Tibial artery (tissue), 4 donors: ENCODE results near the gene BAHCC1.

Experiments used
- DNase-seq, 2 donors: peaks; one replicate each; pipeline ENCODE4 v3.0.0-alpha.2; 2019
- H3K27ac ChIP-seq, 2 donors: fragments of 200-600 bp; sonication (generic) in 1 of 2; 1 replicate in 1 of 2; 2 replicates in 1 of 2; pipeline ENCODE4 v1.5.1; 2018 to 2019; ENCODE audit warnings: mild to moderate bottlenecking in 1 of 2
- H3K27me3 ChIP-seq, 2 donors: fragments of 200-600 bp; sonication (generic) in 1 of 2; one replicate each; pipeline versions ENCODE4 v1.5.1 to v1.6.0; 2016 to 2019
- H3K36me3 ChIP-seq, 3 donors: fragments of 200-600 bp; sonication (generic) in 2 of 3; one replicate each; pipeline ENCODE4 v1.5.1; 2016 to 2019; ENCODE audit warnings: mild to moderate bottlenecking in 2 of 3
- H3K4me1 ChIP-seq, 4 donors: fragments of 200-600 bp; sonication (generic) in 2 of 4; 1 replicate in 3 of 4; 2 replicates in 1 of 4; pipeline ENCODE4 v1.5.1; 2016 to 2019
- H3K4me3 ChIP-seq, 2 donors: fragments of 200-600 bp; sonication (generic) in 1 of 2; 1 replicate in 1 of 2; 2 replicates in 1 of 2; pipeline ENCODE4 v1.5.1; 2018 to 2019; ENCODE audit warnings: mild to moderate bottlenecking in 2 of 2
- H3K9me3 ChIP-seq, 3 donors: fragments of 200-600 bp; sonication (generic) in 1 of 3; one replicate each; pipeline ENCODE4 v1.5.1; 2016 to 2019
- intact Hi-C: fragments of 100-400 bp; cut with DNase I; formaldehyde crosslinking; loops from one replicate; pipeline ENCODE4 v1.15.0; 2023; ENCODE audit warnings: low total_unique reads
- TF ChIP-seq, protein P1 (sequence below), 2 experiments: fragments of 200-600 bp in 1 of 2; fragments of 450-650 bp in 1 of 2; IDR thresholded peaks; one replicate each; pipeline ENCODE4 v1.5.1; 2017 to 2019; ENCODE audit warnings: antibody characterized with exemption in 2 of 2, mild to moderate bottlenecking in 1 of 2, moderate library complexity in 1 of 2

Gene BAHCC1

DNA sequence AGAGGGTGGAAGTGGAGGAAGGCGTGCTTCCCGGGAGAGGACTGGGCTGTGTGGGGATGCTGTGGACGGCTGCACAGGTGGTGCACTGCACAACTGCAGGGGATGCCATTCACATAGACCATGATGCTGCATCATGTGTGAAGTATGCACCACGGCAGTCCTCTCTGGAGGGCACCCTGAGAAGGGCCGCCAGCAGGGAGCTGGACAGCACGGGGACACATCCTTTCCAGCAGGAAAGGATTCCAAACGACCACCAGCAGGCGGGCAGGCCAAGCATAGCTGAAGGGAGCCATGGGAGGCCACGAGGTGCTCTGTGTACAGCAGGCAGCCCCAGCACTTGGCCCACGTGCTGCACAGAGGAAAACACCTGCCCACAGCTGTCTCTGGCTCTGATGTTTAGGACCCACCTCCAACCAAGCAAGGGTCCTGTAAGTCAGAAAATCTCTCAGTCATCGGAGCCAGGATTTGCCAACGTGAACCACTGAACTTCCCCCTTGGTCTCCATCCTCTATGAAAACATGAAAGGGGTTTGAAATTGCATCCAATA lies 107.3 kb downstream of the BAHCC1 start:
- H3K27me3 ChIP-seq, result no peaks in the 10 kb centered on the region
- intact Hi-C loops, result no loop called here
- no peak for DNase-seq
- no peaks in the 10 kb centered on the region for H3K36me3 ChIP-seq
- H3K27ac ChIP-seq, result no peak overlapping the region
- no peaks in the 10 kb centered on the region for H3K9me3 ChIP-seq
- TF ChIP-seq, protein P1, sequence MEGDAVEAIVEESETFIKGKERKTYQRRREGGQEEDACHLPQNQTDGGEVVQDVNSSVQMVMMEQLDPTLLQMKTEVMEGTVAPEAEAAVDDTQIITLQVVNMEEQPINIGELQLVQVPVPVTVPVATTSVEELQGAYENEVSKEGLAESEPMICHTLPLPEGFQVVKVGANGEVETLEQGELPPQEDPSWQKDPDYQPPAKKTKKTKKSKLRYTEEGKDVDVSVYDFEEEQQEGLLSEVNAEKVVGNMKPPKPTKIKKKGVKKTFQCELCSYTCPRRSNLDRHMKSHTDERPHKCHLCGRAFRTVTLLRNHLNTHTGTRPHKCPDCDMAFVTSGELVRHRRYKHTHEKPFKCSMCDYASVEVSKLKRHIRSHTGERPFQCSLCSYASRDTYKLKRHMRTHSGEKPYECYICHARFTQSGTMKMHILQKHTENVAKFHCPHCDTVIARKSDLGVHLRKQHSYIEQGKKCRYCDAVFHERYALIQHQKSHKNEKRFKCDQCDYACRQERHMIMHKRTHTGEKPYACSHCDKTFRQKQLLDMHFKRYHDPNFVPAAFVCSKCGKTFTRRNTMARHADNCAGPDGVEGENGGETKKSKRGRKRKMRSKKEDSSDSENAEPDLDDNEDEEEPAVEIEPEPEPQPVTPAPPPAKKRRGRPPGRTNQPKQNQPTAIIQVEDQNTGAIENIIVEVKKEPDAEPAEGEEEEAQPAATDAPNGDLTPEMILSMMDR (IDR thresholded peaks at IDR 0.05), result no peak
- no peak overlapping the region for H3K4me3 ChIP-seq
- H3K4me1 ChIP-seq, result peaks cover 0 to 19% (median 8%) of the 10 kb centered on the region in 4 donors

DNA sequence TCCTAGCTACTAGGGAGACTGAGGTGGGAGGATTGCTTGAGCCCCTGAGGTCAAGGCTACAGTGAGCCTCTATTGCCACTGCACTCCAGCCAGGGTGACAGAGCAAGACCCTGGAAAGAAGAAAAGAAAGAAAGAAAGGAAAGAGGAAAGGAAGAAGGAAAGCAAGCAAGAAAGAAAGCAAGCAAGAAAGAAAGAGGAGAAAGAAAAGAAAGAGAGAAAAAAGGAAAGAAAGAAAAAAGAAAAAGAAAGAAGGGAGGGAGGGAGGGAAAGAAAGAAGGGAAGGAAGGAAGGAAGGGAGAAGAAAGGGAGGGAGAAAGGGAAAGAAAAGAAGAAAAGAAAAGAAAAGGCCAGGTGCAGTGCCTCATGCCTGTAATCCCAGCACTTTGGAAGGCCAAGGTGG lies 108.4 kb downstream of the BAHCC1 start:
- peaks cover 7 to 10% (median 8%) of the 10 kb centered on the region in 3 donors for H3K36me3 ChIP-seq
- TF ChIP-seq, protein P1 (IDR thresholded peaks at IDR 0.05), result no peak
- no peak overlapping the region for H3K4me3 ChIP-seq
- H3K27ac ChIP-seq, result no peak overlapping the region
- no peak for DNase-seq
- intact Hi-C loops, result no loop called here
- no peaks in the 10 kb centered on the region for H3K27me3 ChIP-seq
- H3K9me3 ChIP-seq, result no peaks in the 10 kb centered on the region
- peaks cover 0 to 27% (median 12%) of the 10 kb centered on the region in 4 donors for H3K4me1 ChIP-seq

DNA sequence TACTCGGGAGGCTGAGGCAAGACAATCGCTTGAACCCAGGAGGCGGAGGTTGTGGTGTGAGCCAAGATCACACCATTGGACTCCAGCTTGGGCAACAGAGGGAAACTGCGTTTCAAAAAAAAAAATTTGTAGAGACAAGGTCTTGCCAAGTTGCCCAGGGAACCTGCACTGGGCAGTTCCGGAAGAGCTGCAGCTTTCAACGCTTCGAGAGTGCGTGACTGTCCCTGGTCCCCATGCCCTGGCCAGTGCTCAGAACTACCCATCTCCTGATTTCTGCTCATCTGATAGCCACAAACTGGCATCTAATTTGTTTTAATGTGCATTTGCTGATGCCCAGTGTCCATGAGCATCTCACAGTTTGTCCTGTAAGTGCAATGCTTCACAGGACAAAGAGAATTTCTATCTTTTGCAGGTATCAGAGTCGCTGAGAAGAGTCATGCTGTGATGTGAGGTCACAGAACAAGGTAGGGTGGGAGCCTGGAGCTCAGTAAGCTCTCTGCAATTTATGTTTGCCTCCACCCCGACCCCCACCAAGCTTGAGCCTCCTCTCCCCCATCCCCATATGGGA lies 113.5 kb downstream of the BAHCC1 start:
- Histone ChIP-seq H3K36me3 (peaks cover 43 to 48% (median 46%) of the 10 kb centered on the region in 3 donors), H3K4me1 (peaks cover 0 to 19% (median 8%) of the 10 kb centered on the region in 4 donors), H3K4me3 (peak overlapping the region; percentile 92 to 99), H3K27me3 (no peaks in the 10 kb centered on the region), H3K27ac (peak overlapping the region; percentile 95 to 100), H3K9me3 (no peaks in the 10 kb centered on the region)
- TF ChIP-seq, protein P1 (IDR thresholded peaks at IDR 0.05), result no peak
- intact Hi-C loops, result no loop called here
- no peak for DNase-seq

DNA sequence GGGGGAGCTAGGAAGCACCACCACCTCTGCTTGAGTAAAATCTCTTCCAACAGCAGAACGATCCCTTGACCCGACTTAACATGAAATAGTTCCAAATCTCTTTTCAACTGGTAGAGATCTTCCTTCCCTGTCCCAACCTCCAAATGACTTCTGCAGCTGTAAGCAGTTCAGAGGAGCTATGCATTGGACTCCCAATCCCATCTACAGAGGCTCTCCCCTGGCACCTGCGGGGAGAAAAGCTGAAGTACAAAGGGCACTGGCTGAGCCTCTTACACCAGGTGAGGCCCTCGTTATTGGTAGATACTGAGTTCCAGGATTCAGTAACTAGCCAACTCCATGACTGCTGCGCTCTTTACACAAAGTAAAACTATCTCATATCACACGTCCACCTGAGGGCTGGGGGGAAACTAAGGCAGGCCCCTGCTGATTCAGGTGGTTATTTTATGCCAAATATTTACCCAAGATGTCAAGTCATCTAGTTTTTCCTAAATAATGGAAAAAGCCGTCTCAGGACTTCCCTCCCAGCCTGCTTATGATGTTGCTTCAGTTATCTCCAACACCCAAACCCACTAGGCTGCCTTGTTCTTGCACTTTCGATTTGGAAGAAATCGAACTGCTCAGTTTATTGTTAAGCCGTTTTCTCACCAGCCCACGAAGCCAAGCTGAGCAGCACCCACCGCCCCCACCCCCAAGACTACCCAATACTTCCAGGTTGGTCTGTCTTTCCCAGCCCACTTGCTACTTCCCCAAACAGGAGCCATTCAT lies 114.1 kb downstream of the BAHCC1 start:
- no peak for DNase-seq
- peak overlapping the region; percentile 95 to 100 for H3K27ac ChIP-seq
- intact Hi-C loops, result no loop called here
- peaks cover 0 to 21% (median 8%) of the 10 kb centered on the region in 4 donors for H3K4me1 ChIP-seq
- TF ChIP-seq, protein P1 (IDR thresholded peaks at IDR 0.05), result no peak
- peak overlapping the region; percentile 92 to 99 for H3K4me3 ChIP-seq
- H3K27me3 ChIP-seq, result no peaks in the 10 kb centered on the region
- H3K9me3 ChIP-seq, result no peaks in the 10 kb centered on the region
- H3K36me3 ChIP-seq, result peaks cover 43 to 48% (median 46%) of the 10 kb centered on the region in 3 donors

DNA sequence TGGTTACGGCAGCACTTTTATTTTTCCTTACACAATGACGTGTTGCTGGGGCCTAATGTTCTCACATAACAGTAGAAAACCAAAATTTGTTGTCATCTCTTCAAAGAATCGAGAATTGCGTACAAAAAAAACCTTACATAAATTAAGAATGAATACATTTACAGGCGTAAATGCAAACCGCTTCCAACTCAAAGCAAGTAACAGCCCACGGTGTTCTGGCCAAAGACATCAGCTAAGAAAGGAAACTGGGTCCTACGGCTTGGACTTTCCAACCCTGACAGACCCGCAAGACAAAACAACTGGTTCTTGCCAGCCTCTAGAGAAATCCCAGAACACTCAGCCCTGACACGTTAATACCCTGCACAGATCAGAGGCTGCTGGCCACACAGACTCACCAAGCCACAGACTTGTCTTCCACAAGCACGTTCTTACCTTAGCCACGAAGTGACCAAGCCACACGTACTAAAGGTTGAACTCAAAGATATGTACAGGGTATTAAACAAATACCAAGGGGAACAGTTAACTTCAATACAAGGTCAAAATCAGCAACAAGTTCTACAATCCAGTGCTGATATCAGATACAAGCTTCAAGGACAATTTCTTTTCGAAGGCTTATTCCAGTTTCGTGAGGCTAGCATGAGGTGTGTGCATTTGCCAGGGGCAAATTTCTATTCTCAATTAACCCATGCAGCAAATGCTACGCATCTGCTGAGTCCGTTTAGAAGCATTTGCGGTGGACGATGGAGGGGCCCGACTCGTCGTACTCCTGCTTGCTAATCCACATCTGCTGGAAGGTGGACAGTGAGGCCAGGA lies 114.9 kb downstream of the BAHCC1 start:
- TF ChIP-seq, protein P1 (IDR thresholded peaks at IDR 0.05), result no peak
- peaks cover 43 to 48% (median 46%) of the 10 kb centered on the region in 3 donors for H3K36me3 ChIP-seq
- DNase-seq, result no peak
- no peaks in the 10 kb centered on the region for H3K9me3 ChIP-seq
- peaks cover 0 to 21% (median 8%) of the 10 kb centered on the region in 4 donors for H3K4me1 ChIP-seq
- intact Hi-C loops, result loop anchor here (2.0 kb wide), 1 partner anchor 109 kb away; no protein-coding TSS in a partner anchor
- no peaks in the 10 kb centered on the region for H3K27me3 ChIP-seq
- H3K4me3 ChIP-seq, result peak overlapping the region; percentile 92 to 99
- H3K27ac ChIP-seq, result peak overlapping the region; percentile 95 to 100
